ENCODE measurements around the gene OR2W3. TPM values are rescaled to one million over a fixed set of nuclear protein-coding genes. Genes with fewer than 3 reads are reported as not detected.

The OR2W3 gene
- total RNA-seq, 1 experiment from 2014 or later: not detected

GRCh38 chr1:247895976-247896375, 589 bp downstream of the OR2W3 start:
- CTCF ChIA-PET: no interaction called here
- no peaks in the 10 kb centered on the region for H3K79me2 ChIP-seq (ENCODE audit: insufficient read depth, low read length)
- no peaks in the 10 kb centered on the region for H4K20me1 ChIP-seq (ENCODE audit: insufficient read depth)
- no peak for DNase-seq (ENCODE audit: low read depth, low spot score)
- no peak overlapping the region for H3K4me2 ChIP-seq (ENCODE audit: low read length)
- H3K4me1 ChIP-seq (ENCODE audit: control insufficient read depth in 1 of 2, insufficient read depth in 2 of 2, low read length in 2 of 2): no peaks in the 10 kb centered on the region
- RAD21 ChIA-PET (ENCODE audit: low non-redundant PET in 1 of 2, low total read pairs in 2 of 2, uncharacterized antibody in 2 of 2, unreplicated experiment in 2 of 2): no interaction called here
- intact Hi-C loops (cut with micrococcal nuclease): no loop called here
- H3K9ac ChIP-seq (ENCODE audit: low read length): no peak overlapping the region
- H3K4me3 ChIP-seq (replicated peaks in 1 of 2; ENCODE audit: low read depth in 1 of 2, low read length in 2 of 2): no peak overlapping the region
- no peak for ATAC-seq
- H3K9me2 ChIP-seq (ENCODE audit: insufficient read depth): no peaks in the 10 kb centered on the region
- H3K27me3 ChIP-seq (ENCODE audit: insufficient read depth, low read length): no peaks in the 10 kb centered on the region
- H3K27ac ChIP-seq (ENCODE audit: low read depth, low read length): no peak overlapping the region
- BruUV-seq (replicated peaks): no TSS peak
- H2AFZ ChIP-seq (ENCODE audit: low read depth, low read length, poor library complexity, severe bottlenecking): no peak overlapping the region
- H3K9me3 ChIP-seq (ENCODE audit: control insufficient read depth in 1 of 2, insufficient read depth in 1 of 2, low read depth in 1 of 2, low read length in 2 of 2): peaks cover 0 to 9% of the 10 kb centered on the region in 2 experiments; a peak in 1 of 4 replicates
- POLR2A ChIA-PET: no interaction called here
- H3K36me3 ChIP-seq (ENCODE audit: control insufficient read depth in 1 of 2, insufficient read depth in 2 of 2, low read length in 2 of 2): no peaks in the 10 kb centered on the region
- no peak for TF ChIP-seq CTCF (IDR thresholded peaks at IDR 0.05 in 2 of 3, conservative IDR thresholded peaks at IDR 0.05 in 1 of 3; ENCODE audit: borderline replicate concordance in 1 of 3, insufficient read depth in 1 of 3, low read depth in 2 of 3, low read length in 2 of 3)
- TF ChIP-seq ZFX (IDR thresholded peaks at IDR 0.05): no peak
- no peak for TF ChIP-seq CBX3 (IDR thresholded peaks at IDR 0.05; ENCODE audit: low read depth)
- TF ChIP-seq EZH2phosphoT487 (IDR thresholded peaks at IDR 0.05; ENCODE audit: borderline replicate concordance): no peak
- TF ChIP-seq ZNF274 (IDR thresholded peaks at IDR 0.05; ENCODE audit: low read depth, low read length): no peak
- TF ChIP-seq POLR2A (IDR thresholded peaks at IDR 0.05; ENCODE audit: borderline replicate concordance, extremely low read depth, insufficient read depth, insufficient read length): no peak
- TF ChIP-seq RAD21 (IDR thresholded peaks at IDR 0.05; ENCODE audit: low read depth): no peak
- no peak for TF ChIP-seq EGR1 (IDR thresholded peaks at IDR 0.05; ENCODE audit: low read depth)
- TF ChIP-seq FOSL1 (IDR thresholded peaks at IDR 0.05; ENCODE audit: low read depth): no peak
- TF ChIP-seq SP1 (IDR thresholded peaks at IDR 0.05; ENCODE audit: low read depth): no peak
- no peak for TF ChIP-seq ELF1 (IDR thresholded peaks at IDR 0.05; ENCODE audit: borderline replicate concordance, low read depth)
- TF ChIP-seq EZH2 (IDR thresholded peaks at IDR 0.05): no peak
- no peak for TF ChIP-seq REST (IDR thresholded peaks at IDR 0.05; ENCODE audit: low read depth)
- no peak for TF ChIP-seq ATF3 (IDR thresholded peaks at IDR 0.05)
- no peak for TF ChIP-seq POLR2AphosphoS5 (IDR thresholded peaks at IDR 0.05; ENCODE audit: low read depth, low read length)
- TF ChIP-seq JUND (IDR thresholded peaks at IDR 0.05): no peak
- TF ChIP-seq SIN3A (IDR thresholded peaks at IDR 0.05; ENCODE audit: low read depth): no peak
- no peak for TF ChIP-seq YY1 (IDR thresholded peaks at IDR 0.05; ENCODE audit: extremely low read depth, insufficient replicate concordance, low read depth, low read length)
- TF ChIP-seq ZBTB33 (IDR thresholded peaks at IDR 0.05; ENCODE audit: extremely low read depth, insufficient replicate concordance, low read length): no peak
- TF ChIP-seq SRF (IDR thresholded peaks at IDR 0.05; ENCODE audit: low read depth): no peak

All from HCT116 (cell line).